ENCODE measurements around the gene ZKSCAN3. TPM values are rescaled to one million over a fixed set of nuclear protein-coding genes. Genes with fewer than 3 reads are reported as not detected.

ZKSCAN3 gene
- polyA plus RNA-seq, 1 donor (not counting 4 experiments of a cell fraction or from before 2014, with no cell fraction given): 3.1 TPM

- no peak overlapping the region for H3K9ac ChIP-seq (ENCODE audit: control insufficient read depth, extremely low read depth, insufficient read depth, low read length)
- TF ChIP-seq CTCF (optimal IDR thresholded peaks at IDR 0.05 in 1 of 3, IDR thresholded peaks at IDR 0.05 in 1 of 3, conservative IDR thresholded peaks at IDR 0.05 in 1 of 3; ENCODE audit: extremely low read depth in 1 of 3, insufficient read depth in 2 of 3, low read length in 3 of 3) (no peak), EZH2 (IDR thresholded peaks at IDR 0.05; ENCODE audit: low read length) (no peak)
- FAIRE-seq (no peak), DNase-seq (ENCODE audit: low read depth, low spot score) (no peak)
- peaks cover 13% of the 10 kb centered on the region for H3K4me1 ChIP-seq (ENCODE audit: control insufficient read depth, extremely low read depth, insufficient read depth, low read length)
- H4K20me1 ChIP-seq (ENCODE audit: control insufficient read depth, extremely low read depth, insufficient read depth, low read length): no peaks in the 10 kb centered on the region
- no peaks in the 10 kb centered on the region for H3K27me3 ChIP-seq (ENCODE audit: control insufficient read depth, extremely low read depth, insufficient read depth, low read length)
- no peak overlapping the region for H3K27ac ChIP-seq (ENCODE audit: control insufficient read depth, insufficient read depth, low read length)
- no peaks in the 10 kb centered on the region for H3K79me2 ChIP-seq (ENCODE audit: control insufficient read depth, insufficient read depth, low read length)
- no peak overlapping the region for H3K4me2 ChIP-seq (ENCODE audit: control insufficient read depth, extremely low read depth, insufficient read depth, low read depth, low read length)
- no peaks in the 10 kb centered on the region for H3K36me3 ChIP-seq (ENCODE audit: control insufficient read depth in 2 of 2, extremely low read depth in 1 of 2, insufficient read depth in 2 of 2, low read length in 2 of 2)
- dilution Hi-C loops (cut with MboI; ENCODE audit: extremely low pct_ligation_motif_present, low sequenced_read_pairs): no loop called here
- H3K4me3 ChIP-seq (ENCODE audit: control insufficient read depth in 2 of 3, extremely low read depth in 1 of 3, insufficient read depth in 2 of 3, low read depth in 1 of 3, low read length in 3 of 3): no peak overlapping the region
- H3K9me3 ChIP-seq (ENCODE audit: control insufficient read depth, low read depth, low read length): no peaks in the 10 kb centered on the region
- H3K9me1 ChIP-seq (ENCODE audit: control insufficient read depth, extremely low read depth, insufficient read depth, low read length): no peaks in the 10 kb centered on the region
- H2AFZ ChIP-seq (ENCODE audit: control insufficient read depth, low read length): no peak overlapping the region
Measured at GRCh38 chr6:28333599-28334018, 16.1 kb upstream of the ZKSCAN3 start.

- H3K4me1 ChIP-seq (ENCODE audit: control insufficient read depth, extremely low read depth, insufficient read depth, low read length): peaks cover 13% of the 10 kb centered on the region
- no peak overlapping the region for H3K4me3 ChIP-seq (ENCODE audit: control insufficient read depth in 2 of 3, extremely low read depth in 1 of 3, insufficient read depth in 2 of 3, low read depth in 1 of 3, low read length in 3 of 3)
- DNase-seq (ENCODE audit: low read depth, low spot score) (no peak), FAIRE-seq (no peak)
- TF ChIP-seq CTCF (optimal IDR thresholded peaks at IDR 0.05 in 1 of 3, IDR thresholded peaks at IDR 0.05 in 1 of 3, conservative IDR thresholded peaks at IDR 0.05 in 1 of 3; ENCODE audit: extremely low read depth in 1 of 3, insufficient read depth in 2 of 3, low read length in 3 of 3): no peak
- no peak for TF ChIP-seq EZH2 (IDR thresholded peaks at IDR 0.05; ENCODE audit: low read length)
- no peaks in the 10 kb centered on the region for H3K9me3 ChIP-seq (ENCODE audit: control insufficient read depth, low read depth, low read length)
- H3K79me2 ChIP-seq (ENCODE audit: control insufficient read depth, insufficient read depth, low read length): no peaks in the 10 kb centered on the region
- H3K4me2 ChIP-seq (ENCODE audit: control insufficient read depth, extremely low read depth, insufficient read depth, low read depth, low read length): no peak overlapping the region
- H3K27ac ChIP-seq (ENCODE audit: control insufficient read depth, insufficient read depth, low read length): no peak overlapping the region
- no peaks in the 10 kb centered on the region for H3K36me3 ChIP-seq (ENCODE audit: control insufficient read depth in 2 of 2, extremely low read depth in 1 of 2, insufficient read depth in 2 of 2, low read length in 2 of 2)
- no peak overlapping the region for H2AFZ ChIP-seq (ENCODE audit: control insufficient read depth, low read length)
- H3K27me3 ChIP-seq (ENCODE audit: control insufficient read depth, extremely low read depth, insufficient read depth, low read length): no peaks in the 10 kb centered on the region
- no peaks in the 10 kb centered on the region for H4K20me1 ChIP-seq (ENCODE audit: control insufficient read depth, extremely low read depth, insufficient read depth, low read length)
- H3K9me1 ChIP-seq (ENCODE audit: control insufficient read depth, extremely low read depth, insufficient read depth, low read length): no peaks in the 10 kb centered on the region
- no peak overlapping the region for H3K9ac ChIP-seq (ENCODE audit: control insufficient read depth, extremely low read depth, insufficient read depth, low read length)
- dilution Hi-C loops (cut with MboI; ENCODE audit: extremely low pct_ligation_motif_present, low sequenced_read_pairs): no loop called here
Measured at GRCh38 chr6:28334286-28335039, 15.3 kb upstream of the ZKSCAN3 start.

All from keratinocyte (primary cell).